A549 (cell line): ENCODE results near the gene FNIP2. TPM values are rescaled to one million over a fixed set of nuclear protein-coding genes. Genes with fewer than 3 reads are reported as not detected.

Experiments used
- ATAC-seq, 2 experiments: fragments of 200-7000 bp in 1 of 2; fragments of >200 bp in 1 of 2; cut with Nextera tagmentation in 1 of 2; cut with Tn5 transposase in 1 of 2; 3 replicates each; pipeline versions ENCODE4 v1.8.0 to v1.9.1; 2018 to 2020; ENCODE audit warnings: mild to moderate bottlenecking in 1 of 2, moderate library complexity in 1 of 2
- CTCF ChIA-PET: fragments of 300-600 bp; sonication (Branson Sonifier 250); formaldehyde crosslinking; extraction: SDS; loops from one replicate; lab custom pipeline; 2021; ENCODE audit warnings: antibody characterized with exemption, inconsistent platforms; lab: Yijun Ruan, JAX
- POLR2A ChIA-PET: fragments of 350-600 bp; formaldehyde crosslinking; extraction: SDS; loops from one replicate; lab custom pipeline; 2021; ENCODE audit warnings: antibody characterized with exemption, inconsistent platforms; lab: Yijun Ruan, JAX
- DNase-seq, 2 experiments: peaks; one replicate each; pipeline versions ENCODE4 v3.0.0 to v3.0.0-alpha.2; 2011 to 2016; ENCODE audit warnings: low read depth in 1 of 2, low spot score in 1 of 2
- FAIRE-seq: peaks from 2 replicates; lab custom pipeline; 2011; peaks lifted over from hg19 to GRCh38; lab: Jason Lieb, UNC
- H3K27ac ChIP-seq, 2 experiments: fragments of >200 bp; sonication (Bioruptor Twin); formaldehyde crosslinking; 3 replicates each; pipeline ENCODE4 v1.5.1; 2016 to 2017
- H3K4me1 ChIP-seq: fragments of >200 bp; sonication (Bioruptor Twin); formaldehyde crosslinking; 3 replicates; pipeline ENCODE4 v1.6.1; 2016
- H3K4me2 ChIP-seq: fragments of >200 bp; sonication (Bioruptor Twin); formaldehyde crosslinking; 3 replicates; pipeline ENCODE4 v1.6.1; 2016
- H3K4me3 ChIP-seq: fragments of >200 bp; sonication (Bioruptor Twin); formaldehyde crosslinking; 3 replicates; pipeline ENCODE4 v1.5.1; 2016
- H3K9me3 ChIP-seq: fragments of >200 bp; sonication (Bioruptor Twin); formaldehyde crosslinking; 3 replicates; pipeline ENCODE4 v1.6.1; 2016
- CBX2 ChIP-seq: fragments of 200-600 bp; sonication (generic); IDR thresholded peaks from 2 replicates; pipeline ENCODE4 v1.6.1; 2016; ENCODE audit warnings: low read depth, mild to moderate bottlenecking, borderline replicate concordance
- CBX8 ChIP-seq: fragments of 200-600 bp; sonication (generic); IDR thresholded peaks from 2 replicates; pipeline ENCODE4 v1.6.1; 2016
- CHD4 ChIP-seq: fragments of 200-600 bp; sonication (generic); IDR thresholded peaks from 2 replicates; pipeline ENCODE4 v1.6.1; 2016; ENCODE audit warnings: antibody characterized with exemption, mild to moderate bottlenecking, borderline replicate concordance
- ESRRA ChIP-seq: fragments of 150-350 bp; IDR thresholded peaks from 2 replicates; pipeline ENCODE4 v1.6.1; 2014; ENCODE audit warnings: mild to moderate bottlenecking, low read length, borderline replicate concordance
- GATA3 ChIP-seq: IDR thresholded peaks from 2 replicates; pipeline ENCODE4 v1.6.1; 2012; ENCODE audit warnings: borderline replicate concordance
- HDAC2 ChIP-seq: fragments of 200-600 bp; sonication (generic); IDR thresholded peaks from 2 replicates; pipeline ENCODE4 v1.6.1; 2016
- HMGXB4 ChIP-seq: fragments of 250-450 bp; sonication (Bioruptor Pico); IDR thresholded peaks from 2 replicates; pipeline ENCODE4 v1.5.0; 2021; ENCODE audit warnings: mild to moderate bottlenecking, moderate library complexity, borderline replicate concordance
- HOXB5 ChIP-seq: fragments of 250-450 bp; sonication (Bioruptor Pico); IDR thresholded peaks from 2 replicates; pipeline ENCODE4 v1.5.0; 2020; ENCODE audit warnings: mild to moderate bottlenecking, moderate library complexity
- JUNB ChIP-seq: fragments of >200 bp; sonication (Bioruptor Twin); formaldehyde crosslinking; IDR thresholded peaks from 2 replicates; pipeline ENCODE4 v1.6.1; 2016
- KDM5A ChIP-seq: fragments of 200-600 bp; sonication (generic); IDR thresholded peaks from 2 replicates; pipeline ENCODE4 v1.6.1; 2016; ENCODE audit warnings: antibody characterized with exemption, mild to moderate bottlenecking
- MYC ChIP-seq: IDR thresholded peaks from 2 replicates; pipeline ENCODE4 v1.6.1; 2012; ENCODE audit warnings: mild to moderate bottlenecking, inconsistent platforms, low read length, improper control_type of control experiment, borderline replicate concordance
- NPAS2 ChIP-seq: fragments of 250-450 bp; sonication (Bioruptor Pico); IDR thresholded peaks from 2 replicates; pipeline ENCODE4 v1.8.0; 2022; ENCODE audit warnings: mild to moderate bottlenecking, moderate library complexity, borderline replicate concordance
- PBX3 ChIP-seq: IDR thresholded peaks from 2 replicates; pipeline ENCODE4 v1.6.1; 2012
- PHF8 ChIP-seq: fragments of 200-600 bp; sonication (generic); IDR thresholded peaks from 2 replicates; pipeline ENCODE4 v1.6.1; 2016; ENCODE audit warnings: low read depth, mild to moderate bottlenecking, antibody characterized with exemption, moderate library complexity, borderline replicate concordance
- POLR2AphosphoS2 ChIP-seq: conservative IDR thresholded peaks from 2 replicates; pipeline ENCODE4 v1.6.1; 2012; ENCODE audit warnings: low read length, improper control_type of control experiment, inconsistent platforms
- RAD21 ChIP-seq, 2 experiments: fragments of >200 bp in 1 of 2; sonication (Bioruptor Twin) in 1 of 2; formaldehyde crosslinking in 1 of 2; IDR thresholded peaks in 1 of 2; conservative IDR thresholded peaks in 1 of 2; 2 replicates in 1 of 2; 3 replicates in 1 of 2; pipeline ENCODE4 v1.6.1; 2012 to 2018; ENCODE audit warnings: inconsistent platforms in 1 of 2
- RARB ChIP-seq: fragments of 250-450 bp; sonication (Bioruptor Pico); IDR thresholded peaks from 2 replicates; pipeline ENCODE4 v1.8.0; 2021; ENCODE audit warnings: mild to moderate bottlenecking, moderate library complexity
- TFCP2L1 ChIP-seq: fragments of 250-450 bp; sonication (Bioruptor Pico); IDR thresholded peaks from 2 replicates; pipeline ENCODE4 v1.5.0; 2021; ENCODE audit warnings: mild to moderate bottlenecking
- ZNF302 ChIP-seq: fragments of 250-450 bp; sonication (Bioruptor Pico); IDR thresholded peaks from 2 replicates; pipeline ENCODE4 v1.9.0; 2021; ENCODE audit warnings: inconsistent platforms, mild to moderate bottlenecking, moderate library complexity
- WGBS: methylation state at CpG from one replicate; pipeline ENCODE4 v1.1.6; 2017; ENCODE audit errors: missing lambda C conversion rate; 5-methylcytosine and 5-hydroxymethylcytosine counted together
- polyA plus RNA-seq, 4 experiments: library from polyadenylated mRNA; depleted of rRNA in 3 of 4; stranded (reverse); fragments of >200 nt; fragmentation: RNase III in 1 of 4; extraction: RNeasy Plus Mini Kit Qiagen cat#74134 plus additional on column Dnase treatment in 1 of 4; gene quantifications; 2 replicates in 3 of 4; 3 replicates in 1 of 4; pipeline ENCODE4 v1.2.3, GENCODE V29; 2011 to 2017
- TF ChIP-seq, protein P1 (sequence below): fragments of 250-450 bp; sonication (Bioruptor Pico); IDR thresholded peaks from 2 replicates; pipeline ENCODE4 v1.5.0; 2020; ENCODE audit warnings: low read depth, mild to moderate bottlenecking, moderate library complexity
- TF ChIP-seq, protein P2 (sequence below): IDR thresholded peaks from 2 replicates; pipeline ENCODE4 v1.6.1; 2012
- TF ChIP-seq, protein P3 (sequence below): fragments of >200 bp; sonication (Bioruptor Twin); formaldehyde crosslinking; IDR thresholded peaks from 2 replicates; pipeline ENCODE4 v1.6.1; 2016

FNIP2 gene
- polyA plus RNA-seq, 2 of the 4 experiments (the other 2 are of a cell fraction), result 2.0 to 2.5 TPM

GRCh38 chr4:158783785-158784184 lies 15.0 kb downstream of the FNIP2 start:
- no peak for DNase-seq
- no peak for FAIRE-seq
- peaks cover 38% of the 10 kb centered on the region for H3K4me1 ChIP-seq
- ChIA-PET CTCF (no interaction called here), POLR2A (no interaction called here)
- H3K27ac ChIP-seq, result no peak overlapping the region
- H3K4me3 ChIP-seq, result no peak overlapping the region
- WGBS, result 35% methylated on average over 2 of the region's 2 CpGs
- no peak for ATAC-seq
- no peak for TF ChIP-seq KDM5A
- TF ChIP-seq RAD21 (conservative IDR thresholded peaks at IDR 0.05 in 1 of 2, IDR thresholded peaks at IDR 0.05 in 1 of 2), result no peak
- TF ChIP-seq CHD4, result no peak
- TF ChIP-seq GATA3, result no peak
- no peak for TF ChIP-seq TFCP2L1 (CRISPR knock-in tag)
- no peak for TF ChIP-seq PBX3
- no peak for TF ChIP-seq HMGXB4 (CRISPR knock-in tag)
- TF ChIP-seq RARB (CRISPR knock-in tag), result no peak
- no peak overlapping the region for H3K4me2 ChIP-seq
- H3K9me3 ChIP-seq, result no peaks in the 10 kb centered on the region

GRCh38 chr4:158785718-158786117 lies 16.9 kb downstream of the FNIP2 start:
- Histone ChIP-seq H3K4me3 (no peak overlapping the region), H3K27ac (no peak overlapping the region)
- POLR2A ChIA-PET, result no interaction called here
- TF ChIP-seq, protein P1, sequence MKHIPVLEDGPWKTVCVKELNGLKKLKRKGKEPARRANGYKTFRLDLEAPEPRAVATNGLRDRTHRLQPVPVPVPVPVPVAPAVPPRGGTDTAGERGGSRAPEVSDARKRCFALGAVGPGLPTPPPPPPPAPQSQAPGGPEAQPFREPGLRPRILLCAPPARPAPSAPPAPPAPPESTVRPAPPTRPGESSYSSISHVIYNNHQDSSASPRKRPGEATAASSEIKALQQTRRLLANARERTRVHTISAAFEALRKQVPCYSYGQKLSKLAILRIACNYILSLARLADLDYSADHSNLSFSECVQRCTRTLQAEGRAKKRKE (CRISPR knock-in tag), result no peak
- TF ChIP-seq HDAC2, result no peak
- no peak for TF ChIP-seq JUNB
- TF ChIP-seq HOXB5 (CRISPR knock-in tag), result no peak
- no peak for TF ChIP-seq ZNF302 (CRISPR knock-in tag)
- no peak for TF ChIP-seq CBX8
- no peak for TF ChIP-seq MYC
- no peak for TF ChIP-seq CBX2
- TF ChIP-seq, protein P2, sequence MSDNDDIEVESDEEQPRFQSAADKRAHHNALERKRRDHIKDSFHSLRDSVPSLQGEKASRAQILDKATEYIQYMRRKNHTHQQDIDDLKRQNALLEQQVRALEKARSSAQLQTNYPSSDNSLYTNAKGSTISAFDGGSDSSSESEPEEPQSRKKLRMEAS, result no peak
- no peak for TF ChIP-seq PHF8
- TF ChIP-seq, protein P3, sequence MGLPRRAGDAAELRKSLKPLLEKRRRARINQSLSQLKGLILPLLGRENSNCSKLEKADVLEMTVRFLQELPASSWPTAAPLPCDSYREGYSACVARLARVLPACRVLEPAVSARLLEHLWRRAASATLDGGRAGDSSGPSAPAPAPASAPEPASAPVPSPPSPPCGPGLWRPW, result no peak
- TF ChIP-seq ESRRA, result no peak
- no peak for TF ChIP-seq NPAS2
- no peak for TF ChIP-seq HMGXB4 (CRISPR knock-in tag)
- no peak for TF ChIP-seq POLR2AphosphoS2
- TF ChIP-seq, all 56 proteins: peak for 0
- DNase-seq, result no peak
- H3K4me2 ChIP-seq, result peak overlapping the region; percentile 38; the same call in 2 of the 3 replicates
- ATAC-seq, result no peak
- H3K4me1 ChIP-seq, result peaks cover 38% of the 10 kb centered on the region
- no peaks in the 10 kb centered on the region for H3K9me3 ChIP-seq
- WGBS, result 46% methylated on average over 1 of the region's 1 CpG
- FAIRE-seq, result no peak
- CTCF ChIA-PET, result interaction anchor here (1.7 kb wide), 1 partner anchor 56 kb away, joined by 4 read pairs; no protein-coding TSS in a partner anchor
